Measurements from ENCODE around the gene SRPK2.

SRPK2 gene

GRCh38 chr7:105396566-105396965, 7.8 kb upstream of the SRPK2 start:
- TF ChIP-seq CTCF (IDR thresholded peaks at IDR 0.05; ENCODE audit: low read depth, low read length): no peak
- DNase-seq (ENCODE audit: low read depth, low spot score): no peak
- in situ Hi-C loops (cut with HindIII; ENCODE audit: low sequenced_read_pairs): no loop called here
- no peak overlapping the region for H3K4me3 ChIP-seq (ENCODE audit: low read depth, low read length)

GRCh38 chr7:105391429-105391828, 2.7 kb upstream of the SRPK2 start:
- no peak for TF ChIP-seq CTCF (IDR thresholded peaks at IDR 0.05; ENCODE audit: low read depth, low read length)
- in situ Hi-C loops (cut with HindIII; ENCODE audit: low sequenced_read_pairs): no loop called here
- no peak overlapping the region for H3K4me3 ChIP-seq (ENCODE audit: low read depth, low read length)
- no peak for DNase-seq (ENCODE audit: low read depth, low spot score)

- TF ChIP-seq CTCF (IDR thresholded peaks at IDR 0.05; ENCODE audit: low read depth, low read length): no peak
- no peak for DNase-seq (ENCODE audit: low read depth, low spot score)
- H3K4me3 ChIP-seq (ENCODE audit: low read depth, low read length): no peak overlapping the region
- in situ Hi-C loops (cut with HindIII; ENCODE audit: low sequenced_read_pairs): no loop called here
These were observed 1.2 kb upstream of the SRPK2 start for GRCh38 chr7:105389889-105390288.

GRCh38 chr7:105389088-105389650, 448 bp upstream of the SRPK2 start:
- DNase-seq (ENCODE audit: low read depth, low spot score): peak; percentile 43
- H3K4me3 ChIP-seq (ENCODE audit: low read depth, low read length): peak overlapping the region; percentile 39
- in situ Hi-C loops (cut with HindIII; ENCODE audit: low sequenced_read_pairs): no loop called here
- no peak for TF ChIP-seq CTCF (IDR thresholded peaks at IDR 0.05; ENCODE audit: low read depth, low read length)

GRCh38 chr7:105387508-105388355, 989 bp downstream of the SRPK2 start:
- DNase-seq (ENCODE audit: low read depth, low spot score): peak; percentile 42
- in situ Hi-C loops (cut with HindIII; ENCODE audit: low sequenced_read_pairs): no loop called here
- H3K4me3 ChIP-seq (ENCODE audit: low read depth, low read length): peak overlapping the region; percentile 70
- TF ChIP-seq CTCF (IDR thresholded peaks at IDR 0.05; ENCODE audit: low read depth, low read length): no peak

- in situ Hi-C loops (cut with HindIII; ENCODE audit: low sequenced_read_pairs): no loop called here
- H3K4me3 ChIP-seq (ENCODE audit: low read depth, low read length): no peak overlapping the region
- no peak for DNase-seq (ENCODE audit: low read depth, low spot score)
- no peak for TF ChIP-seq CTCF (IDR thresholded peaks at IDR 0.05; ENCODE audit: low read depth, low read length)
These were observed 10.8 kb downstream of the SRPK2 start for GRCh38 chr7:105377903-105378302.
